HuH-7.5 (cell line): ENCODE results near the gene SEMA6B.
"Not testable (repeated sequence)": the region's sequence is repeated elsewhere in the genome, so short reads cannot be mapped to it uniquely, and the experiment has no call there.

ENCODE experiments used
- DNase-seq: peaks from one replicate; pipeline ENCODE4 v3.0.0; 2011; ENCODE audit warnings: low spot score

The SEMA6B gene

GRCh38 chr19:4559569-4559968, at the start of gene SEMA6B:
Gene SEMA6B (minus strand): TSS chr19:4559684. CDS start chr19:4558457, 1,227 bp downstream.
- DNase-seq = no peak

- peak; percentile 43 for DNase-seq
These were observed 47.6 kb upstream of the SEMA6B start for GRCh38 chr19:4606921-4607678.

- no peak for DNase-seq
These were observed 46.7 kb upstream of the SEMA6B start for GRCh38 chr19:4606181-4606580.

- no peak for DNase-seq
These were observed 45.4 kb upstream of the SEMA6B start for GRCh38 chr19:4604912-4605311.

- no peak for DNase-seq
These were observed 43.4 kb upstream of the SEMA6B start for GRCh38 chr19:4602915-4603314.

- DNase-seq = no peak
These were observed 42.8 kb upstream of the SEMA6B start for GRCh38 chr19:4602173-4602788.

- DNase-seq = no peak
These were observed 41.4 kb upstream of the SEMA6B start for GRCh38 chr19:4600893-4601292.

GRCh38 chr19:4600082-4600481, 40.6 kb upstream of the SEMA6B start:
- no peak for DNase-seq

- DNase-seq = no peak
These were observed 39.2 kb upstream of the SEMA6B start for GRCh38 chr19:4598712-4599111.

- peak; percentile 65 for DNase-seq
These were observed 38.6 kb upstream of the SEMA6B start for GRCh38 chr19:4597975-4598671.

GRCh38 chr19:4597278-4597974, 37.9 kb upstream of the SEMA6B start:
- no peak for DNase-seq

- DNase-seq = no peak
These were observed 36.8 kb upstream of the SEMA6B start for GRCh38 chr19:4596033-4596904.

GRCh38 chr19:4595158-4595557, 35.7 kb upstream of the SEMA6B start:
- not testable (repeated sequence) for DNase-seq

GRCh38 chr19:4594201-4594600, 34.7 kb upstream of the SEMA6B start:
- no peak for DNase-seq

GRCh38 chr19:4593409-4593851, 33.9 kb upstream of the SEMA6B start:
- DNase-seq = no peak

GRCh38 chr19:4592445-4592844, 33.0 kb upstream of the SEMA6B start:
- no peak for DNase-seq

GRCh38 chr19:4591320-4591719, 31.8 kb upstream of the SEMA6B start:
- no peak for DNase-seq

GRCh38 chr19:4590559-4590958, 31.1 kb upstream of the SEMA6B start:
- no peak for DNase-seq

- peak; percentile 88 for DNase-seq
These were observed 30.3 kb upstream of the SEMA6B start for GRCh38 chr19:4589579-4590410.

GRCh38 chr19:4588291-4588761, 28.8 kb upstream of the SEMA6B start:
- no peak for DNase-seq
